GM19193 (cell line): Measurements from ENCODE around the gene ZNF283.

Experiments
- POLR2A ChIP-seq: IDR thresholded peaks from 4 replicates; pipeline ENCODE4 v1.6.1; 2011; ENCODE audit not compliant: insufficient read depth, insufficient read length; ENCODE audit errors: extremely low read depth

Gene ZNF283

DNA sequence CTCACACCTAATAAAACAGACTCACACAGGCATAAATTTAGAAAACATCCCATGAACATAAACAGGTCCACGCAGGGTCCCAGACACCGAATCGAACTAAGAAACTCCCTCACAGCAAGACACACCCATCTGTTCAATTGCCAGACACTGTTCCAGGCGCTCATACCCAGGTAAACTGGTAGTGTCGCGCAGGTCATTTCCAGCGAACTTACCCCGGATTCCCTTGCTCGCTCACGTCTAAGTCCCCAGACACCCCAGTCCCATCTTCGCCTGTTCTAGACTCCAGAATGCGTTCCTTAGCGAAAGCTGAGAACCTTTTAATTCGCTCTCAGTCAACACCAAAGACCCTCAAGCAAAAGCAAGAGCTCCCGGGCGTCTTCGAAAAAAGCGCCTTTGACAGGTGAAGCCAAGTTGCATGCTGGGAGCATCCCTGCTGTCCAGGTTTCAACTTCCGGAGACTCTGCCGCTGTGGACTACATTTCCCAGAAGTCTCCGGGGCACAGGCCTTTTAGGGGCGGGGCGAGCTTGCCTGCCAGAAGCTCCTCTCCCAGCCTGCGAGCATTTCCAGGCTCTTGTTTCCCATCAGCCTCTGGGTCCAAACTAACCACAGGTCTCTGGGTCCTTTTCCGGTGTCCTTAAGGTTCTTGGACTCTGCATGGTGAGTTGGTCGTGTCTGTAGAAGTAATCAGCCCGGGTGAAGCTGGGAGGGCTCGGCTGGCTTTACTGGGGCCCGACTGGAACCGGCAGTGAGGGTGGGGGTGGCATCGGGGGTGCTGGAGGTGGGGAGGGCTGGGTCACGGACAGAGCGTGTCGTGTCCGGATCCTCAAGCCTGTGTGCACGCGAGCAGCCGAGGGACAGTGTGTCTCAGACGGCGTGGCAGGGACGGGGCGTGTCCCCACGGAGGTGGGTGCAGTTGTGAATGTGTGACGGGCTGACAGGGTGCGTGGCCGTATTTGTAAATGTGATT, at the start of gene ZNF283:
TSS of gene ZNF283 (plus strand) at position 535 of the 968 bp plus-strand sequence. CDS start 6,184 bp downstream, outside the sequence.
- peak; percentile 36 for TF ChIP-seq POLR2A

DNA sequence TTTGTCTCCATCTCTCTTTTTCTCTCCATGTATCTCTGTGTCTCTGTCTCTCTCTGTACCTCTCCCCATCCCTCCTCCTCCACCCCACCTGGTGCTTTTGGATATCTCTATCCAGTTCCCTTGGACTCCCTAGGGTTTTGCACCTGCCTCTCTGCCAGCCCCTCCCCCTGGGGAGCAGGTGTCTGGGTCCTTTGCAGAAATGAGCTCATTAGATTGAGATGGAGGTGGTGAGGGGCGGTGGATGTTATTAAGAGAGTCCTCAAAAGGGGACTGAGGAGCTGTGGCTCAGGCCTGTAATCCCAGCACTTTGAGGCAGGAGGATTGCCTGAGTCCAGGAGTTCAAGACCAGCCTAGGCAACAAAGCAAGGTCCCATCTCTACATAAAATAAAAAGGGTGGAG, 48.5 kb upstream of the ZNF283 start:
- no peak for TF ChIP-seq POLR2A

DNA sequence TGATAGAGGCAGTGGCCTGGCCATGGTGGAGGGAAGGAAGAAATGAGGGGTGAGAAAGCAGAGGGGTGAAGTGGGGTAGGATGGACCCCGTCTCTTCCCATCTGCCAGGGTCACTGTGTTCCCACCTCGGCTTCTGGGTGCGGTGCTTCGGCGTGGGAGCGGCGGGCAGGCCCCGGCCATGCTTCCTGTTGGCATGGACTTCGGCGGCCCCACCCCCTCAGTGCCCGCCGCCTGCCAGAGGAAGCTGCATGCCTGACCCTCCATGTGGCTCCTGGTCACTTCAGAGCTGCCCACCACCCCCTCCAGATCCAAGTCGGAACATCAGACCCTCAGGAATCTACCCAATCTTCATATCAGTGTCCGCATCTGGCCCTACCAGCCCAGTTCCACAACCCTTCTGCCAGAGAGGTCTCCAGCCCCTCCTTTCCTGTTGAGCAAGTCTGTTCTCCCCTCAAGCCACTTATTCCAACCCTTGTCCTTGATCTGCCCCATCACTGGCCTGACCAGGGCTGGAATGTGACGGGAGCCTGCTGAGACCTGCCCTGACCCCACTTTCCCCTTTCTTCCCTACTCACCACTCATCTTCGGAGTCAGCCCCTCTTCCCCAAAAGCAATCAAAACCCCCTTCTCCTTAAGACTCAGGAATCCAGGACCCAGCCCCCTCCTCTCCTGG, 47.8 kb upstream of the ZNF283 start:
- no peak for TF ChIP-seq POLR2A

DNA sequence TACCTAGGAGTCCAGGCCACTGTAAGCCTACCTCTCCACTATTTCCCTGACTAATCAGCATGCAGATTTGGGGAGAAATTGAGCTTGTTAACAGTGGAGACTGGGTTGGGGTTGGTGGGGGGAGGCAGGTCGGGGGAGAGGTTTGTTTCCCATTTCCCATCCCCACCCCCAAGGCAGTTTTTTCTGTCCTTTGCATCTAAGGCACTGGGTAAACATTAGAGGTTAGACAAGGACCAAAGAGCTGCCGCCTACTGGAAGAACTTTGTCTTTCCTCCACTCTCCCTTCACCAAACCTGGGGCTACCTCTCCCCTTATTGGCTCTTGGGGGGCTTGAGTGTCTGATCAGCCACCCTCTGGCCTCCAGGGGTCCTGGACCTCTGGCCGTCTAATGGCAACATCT, 47.3 kb upstream of the ZNF283 start:
- TF ChIP-seq POLR2A: no peak

DNA sequence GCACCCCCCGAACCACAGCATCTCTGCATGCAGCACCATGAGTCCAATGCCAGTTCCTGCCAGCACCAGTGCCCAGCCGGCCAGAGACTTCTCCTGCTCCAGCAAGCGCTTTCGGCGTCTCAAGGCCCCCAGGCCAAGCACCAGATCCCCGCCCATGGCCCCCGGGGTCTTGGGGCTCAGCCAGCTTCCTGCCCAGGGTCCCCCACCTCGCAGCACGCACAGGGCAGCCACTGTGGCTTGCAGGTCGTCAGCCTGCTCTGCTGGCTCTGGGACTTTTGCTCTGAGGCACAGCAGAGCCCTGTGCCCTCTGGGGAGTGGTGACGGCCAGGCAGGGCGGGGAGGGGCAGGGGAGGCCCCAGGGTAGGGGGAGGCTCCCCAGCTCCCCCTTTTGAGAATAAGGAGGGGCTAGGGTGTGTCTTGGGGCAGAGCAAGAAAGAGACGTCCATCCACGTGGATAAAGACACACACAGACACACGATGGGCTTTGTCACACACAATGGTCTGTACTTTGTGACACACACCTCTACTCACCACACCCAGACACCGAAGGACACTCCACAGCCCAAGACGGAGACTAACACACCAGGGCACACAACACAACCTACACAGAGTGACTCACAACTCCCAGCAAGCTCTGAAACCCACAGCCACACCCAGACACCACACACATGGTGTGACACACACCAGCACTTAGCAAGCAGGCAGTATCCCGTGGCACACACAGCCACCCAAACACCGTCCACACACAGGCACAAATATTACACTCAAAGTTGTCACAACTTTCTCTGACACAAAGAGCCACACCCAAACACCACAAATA, 46.2 kb upstream of the ZNF283 start, which contains the start of gene KCNN4:
TSS of gene KCNN4 (minus strand) at position 268 of the 820 bp plus-strand sequence. CDS start at position 156, 112 bp downstream.
- peak; percentile 96 for TF ChIP-seq POLR2A

DNA sequence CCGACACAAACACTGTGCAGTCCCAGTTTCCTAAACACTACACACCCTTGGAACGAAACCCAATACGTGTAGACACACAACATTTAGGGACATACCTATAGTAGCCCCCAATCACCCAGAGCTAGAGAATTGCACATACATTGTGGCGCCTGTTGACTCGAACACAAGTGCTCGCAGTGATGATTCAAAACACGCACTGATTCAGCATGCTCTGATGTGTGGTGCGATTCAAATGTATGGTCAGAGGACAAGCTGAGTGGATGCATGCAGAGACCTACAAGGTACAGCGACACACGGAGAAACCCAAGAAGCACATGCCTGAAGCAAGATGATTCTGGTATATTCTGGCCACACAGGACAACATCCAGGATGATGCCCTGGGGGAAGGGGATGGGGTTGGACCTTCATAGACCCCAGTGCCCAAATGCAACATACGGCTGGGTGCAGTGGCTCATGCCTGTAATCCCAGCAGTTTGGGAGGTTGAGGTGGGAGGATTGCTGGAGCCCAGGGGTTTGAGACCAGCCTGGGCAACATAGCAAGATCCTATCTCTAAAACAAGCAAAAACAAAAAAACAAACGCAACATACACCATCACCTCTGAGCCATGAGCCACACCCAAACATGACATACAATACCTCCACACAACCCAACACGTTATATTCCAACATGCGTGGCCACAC, 45.4 kb upstream of the ZNF283 start:
- no peak for TF ChIP-seq POLR2A

DNA sequence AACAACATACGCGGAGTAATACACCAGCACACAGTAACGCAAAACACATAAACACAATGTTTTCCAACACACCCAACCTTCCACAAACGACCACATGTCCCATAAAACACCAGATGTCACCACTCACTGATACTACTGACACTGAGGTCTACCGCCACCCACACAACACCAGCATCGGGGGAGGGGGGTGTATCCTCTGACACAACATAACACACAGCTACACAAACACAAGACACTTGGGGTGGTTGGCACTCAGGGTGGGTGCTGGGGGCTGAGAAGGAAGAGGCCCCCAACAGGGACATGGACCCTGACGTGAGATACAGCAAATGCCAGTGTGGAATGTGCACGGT, 44.8 kb upstream of the ZNF283 start:
- no peak for TF ChIP-seq POLR2A

DNA sequence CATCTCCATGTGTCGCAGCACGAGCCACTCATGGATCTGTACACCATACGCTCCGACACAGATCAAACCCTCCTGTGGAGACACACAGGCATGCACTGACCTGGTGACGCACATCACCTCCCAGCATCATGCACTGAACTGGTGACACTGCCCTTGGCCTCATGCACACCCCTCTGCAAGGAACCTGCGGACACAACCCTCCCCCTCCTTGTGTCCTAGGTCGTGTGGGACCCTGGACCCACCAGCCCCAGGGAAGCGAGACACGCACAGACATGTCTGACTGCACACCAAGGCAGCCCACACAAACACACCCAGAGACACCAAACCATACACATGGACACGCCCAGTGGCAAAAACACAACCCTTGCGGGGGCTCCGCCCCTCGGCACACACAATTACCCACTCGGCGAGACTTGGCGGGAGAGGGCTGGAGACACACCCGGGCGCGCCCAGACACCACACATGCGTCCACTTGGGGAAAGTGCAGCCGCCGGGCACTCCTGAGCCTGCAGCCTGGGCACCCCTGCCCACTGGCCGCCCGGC, 44.4 kb upstream of the ZNF283 start:
- no peak for TF ChIP-seq POLR2A

DNA sequence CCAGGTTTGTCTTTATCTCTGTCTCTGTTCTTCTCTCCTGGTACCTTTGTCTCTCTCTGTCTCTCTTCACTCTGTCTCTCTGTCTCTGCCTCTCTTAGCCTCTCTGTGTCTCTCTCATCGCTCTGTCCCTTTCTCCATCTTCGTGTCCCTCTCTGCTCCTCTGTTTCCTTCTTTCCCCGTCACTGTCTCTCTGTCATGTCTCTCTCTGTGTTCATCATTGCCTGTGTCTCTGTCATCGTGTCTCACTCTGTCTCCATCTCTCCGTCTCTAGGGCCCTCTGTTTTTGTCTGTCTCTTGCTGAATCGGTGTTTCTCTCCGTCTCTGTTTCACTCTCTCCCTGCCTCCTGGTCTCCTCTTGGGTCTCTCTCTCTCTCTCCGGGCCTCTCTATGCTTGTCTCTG, 43.5 kb upstream of the ZNF283 start:
- no peak for TF ChIP-seq POLR2A

DNA sequence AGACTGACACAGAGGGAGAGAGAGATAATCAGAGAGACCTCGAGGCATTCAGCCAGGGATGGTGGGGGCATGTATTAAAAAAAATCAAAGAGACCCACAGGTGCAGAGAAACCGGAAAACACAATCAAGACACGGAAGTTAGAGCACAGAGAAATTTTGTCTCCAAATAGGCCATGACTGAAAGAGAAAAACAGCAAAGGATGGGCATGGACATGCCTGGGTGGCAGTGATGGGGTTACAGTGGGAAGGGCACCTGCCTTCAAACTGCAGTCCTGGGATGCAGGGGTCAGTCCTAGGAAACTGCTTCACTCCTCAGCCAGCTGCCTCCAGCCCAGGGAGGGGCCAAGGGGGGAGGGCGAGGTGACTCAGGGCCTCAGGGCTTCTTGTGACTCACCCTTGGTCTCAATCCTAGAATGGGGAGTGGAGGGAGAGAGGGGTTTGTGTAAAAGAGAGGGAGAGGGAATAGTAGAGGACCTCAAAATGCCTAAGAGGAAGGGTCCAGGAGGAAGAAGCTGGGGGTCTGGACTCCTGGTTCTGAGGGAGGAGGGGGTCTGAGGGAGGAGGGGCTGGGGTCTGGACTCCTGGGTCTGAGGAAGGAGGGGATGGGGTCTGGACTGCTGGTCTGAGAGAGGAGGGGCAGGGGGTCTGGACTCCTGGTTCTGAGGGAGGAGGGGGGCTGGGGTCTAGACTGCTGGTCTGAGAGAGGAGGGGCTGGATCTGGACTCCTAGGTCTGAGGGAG, 42.7 kb upstream of the ZNF283 start:
- no peak for TF ChIP-seq POLR2A

DNA sequence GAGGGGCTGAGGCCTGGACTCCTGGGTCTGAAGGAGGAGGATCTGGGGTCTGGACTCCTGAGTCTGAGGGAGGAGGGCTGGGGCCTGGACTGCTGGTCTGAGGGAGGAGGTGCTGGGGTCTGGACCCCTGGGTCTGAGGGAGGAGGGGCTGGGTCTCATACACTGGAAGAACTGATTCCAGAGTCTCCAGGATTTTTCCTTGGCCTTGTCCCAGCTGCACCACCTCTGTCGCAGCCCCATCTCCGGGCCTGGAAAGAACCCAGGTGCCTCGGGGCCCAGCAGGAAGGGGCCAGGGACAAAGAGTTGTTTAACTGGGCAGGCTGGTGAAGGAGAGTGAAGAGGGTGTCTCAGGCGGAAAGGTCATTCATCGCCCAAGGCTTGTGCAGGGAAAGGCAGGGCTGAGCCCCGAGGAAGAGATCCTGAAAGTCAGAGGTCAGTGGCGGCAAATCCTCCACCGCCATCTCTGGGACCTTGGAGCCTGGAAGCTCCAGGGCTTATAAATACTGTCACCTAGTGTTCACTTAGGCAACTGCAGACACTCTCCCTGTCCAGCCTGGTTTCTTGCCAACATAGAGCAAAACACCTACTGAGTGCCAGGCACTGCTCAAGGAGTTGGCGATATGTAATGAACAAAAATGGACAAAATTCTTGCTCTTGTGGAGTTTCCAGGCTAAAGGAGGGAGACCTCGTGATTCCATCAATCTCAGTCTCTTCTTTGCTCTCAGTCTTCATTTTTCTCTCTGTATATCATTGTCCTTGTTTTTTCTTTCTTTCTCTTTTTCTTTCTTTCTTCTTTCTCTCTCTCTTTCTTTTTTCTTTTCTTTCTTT, 41.9 kb upstream of the ZNF283 start:
- no peak for TF ChIP-seq POLR2A

DNA sequence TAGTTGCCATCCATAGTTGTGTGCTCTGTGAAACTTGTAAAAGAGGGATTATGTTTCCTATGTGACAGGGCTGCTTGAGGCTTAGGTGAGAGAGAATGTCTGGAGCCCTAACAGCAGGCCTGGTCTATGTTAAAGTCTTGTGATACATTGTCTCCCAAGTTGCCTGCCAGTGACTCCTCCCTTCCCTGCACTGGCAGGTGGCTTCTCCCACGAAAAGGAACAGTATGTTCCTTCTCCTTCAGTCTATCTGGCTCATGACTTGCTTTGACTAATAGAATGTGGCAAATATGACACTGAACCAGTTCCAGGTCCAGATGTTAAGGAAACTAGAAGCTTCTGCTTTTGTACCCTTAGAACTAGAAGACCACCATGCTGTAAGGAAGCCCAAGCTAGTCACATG, 40.5 kb upstream of the ZNF283 start:
- TF ChIP-seq POLR2A: no peak

DNA sequence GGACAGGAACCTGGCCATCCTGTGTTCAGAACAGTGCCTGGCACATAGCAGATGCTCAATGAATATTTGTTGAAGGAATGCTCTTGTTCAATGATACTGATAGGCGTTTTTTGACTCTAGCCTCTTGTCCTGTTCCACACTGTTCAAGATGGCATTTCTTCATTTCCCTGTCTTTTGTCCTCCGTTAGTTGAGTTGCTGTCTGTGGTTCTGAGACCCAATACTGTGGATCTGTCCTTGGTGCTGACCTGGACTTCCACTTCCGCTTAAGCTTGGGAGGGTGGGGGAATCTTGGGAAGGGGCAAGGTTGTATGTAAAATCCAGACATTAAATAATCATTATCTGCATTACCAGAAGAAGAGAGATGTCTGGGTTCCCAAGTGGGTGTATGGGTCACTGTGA, 38.1 kb upstream of the ZNF283 start:
- no peak for TF ChIP-seq POLR2A
